ENCODE measurements around the gene CYSRT1.

Gene CYSRT1

DNA sequence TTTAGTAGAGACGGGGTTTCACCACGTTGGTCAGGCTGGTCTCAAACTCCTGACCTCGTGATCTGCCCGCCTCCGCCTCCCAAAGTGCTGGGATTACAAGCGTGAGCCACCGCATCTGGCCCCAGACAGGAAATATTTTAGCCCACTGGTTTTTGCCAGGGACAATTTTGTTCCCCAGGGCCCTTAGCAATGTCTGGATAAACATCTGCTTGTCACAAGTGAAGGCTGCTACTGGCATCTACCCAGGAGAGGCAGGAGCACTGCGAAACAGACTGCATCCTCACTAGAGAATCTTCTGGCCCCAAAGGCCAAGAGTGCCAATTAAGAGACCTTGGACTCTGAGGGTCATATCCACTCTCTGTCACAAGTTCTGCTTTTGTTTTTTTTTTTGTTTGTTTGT lies 22.0 kb upstream of the CYSRT1 start:
- TF ChIP-seq, protein P1, sequence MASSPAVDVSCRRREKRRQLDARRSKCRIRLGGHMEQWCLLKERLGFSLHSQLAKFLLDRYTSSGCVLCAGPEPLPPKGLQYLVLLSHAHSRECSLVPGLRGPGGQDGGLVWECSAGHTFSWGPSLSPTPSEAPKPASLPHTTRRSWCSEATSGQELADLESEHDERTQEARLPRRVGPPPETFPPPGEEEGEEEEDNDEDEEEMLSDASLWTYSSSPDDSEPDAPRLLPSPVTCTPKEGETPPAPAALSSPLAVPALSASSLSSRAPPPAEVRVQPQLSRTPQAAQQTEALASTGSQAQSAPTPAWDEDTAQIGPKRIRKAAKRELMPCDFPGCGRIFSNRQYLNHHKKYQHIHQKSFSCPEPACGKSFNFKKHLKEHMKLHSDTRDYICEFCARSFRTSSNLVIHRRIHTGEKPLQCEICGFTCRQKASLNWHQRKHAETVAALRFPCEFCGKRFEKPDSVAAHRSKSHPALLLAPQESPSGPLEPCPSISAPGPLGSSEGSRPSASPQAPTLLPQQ (tag by site-specific recombination; IDR thresholded peaks at IDR 0.05): no peak
- TF ChIP-seq ZNF843 (tag by site-specific recombination; IDR thresholded peaks at IDR 0.05): no peak
- TF ChIP-seq ZNF404 (tag by site-specific recombination; IDR thresholded peaks at IDR 0.05): no peak
- TF ChIP-seq, protein P2, sequence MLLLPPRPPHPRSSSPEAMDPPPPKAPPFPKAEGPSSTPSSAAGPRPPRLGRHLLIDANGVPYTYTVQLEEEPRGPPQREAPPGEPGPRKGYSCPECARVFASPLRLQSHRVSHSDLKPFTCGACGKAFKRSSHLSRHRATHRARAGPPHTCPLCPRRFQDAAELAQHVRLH (tag by site-specific recombination; IDR thresholded peaks at IDR 0.05): no peak
- TF ChIP-seq ZBTB21 (tag by site-specific recombination; IDR thresholded peaks at IDR 0.05): no peak
- no peak for TF ChIP-seq ZNF19 (tag by site-specific recombination; IDR thresholded peaks at IDR 0.05; ENCODE audit: low read depth)
- TF ChIP-seq GLIS1 (tag by site-specific recombination; IDR thresholded peaks at IDR 0.05): no peak
- no peak for TF ChIP-seq ZNF558 (tag by site-specific recombination; IDR thresholded peaks at IDR 0.05)
- ChIA-PET CTCF (interaction anchor here (0.6 to 1.5 kb wide), 2 partner anchors 84 to 207 kb away, joined by 3 read pairs; no protein-coding TSS in a partner anchor), POLR2A (interaction anchor here (0.7 to 16.6 kb wide), 5 partner anchors 13 to 117 kb away, joined by 3 to 304 read pairs (median 22); partner anchors contain the start of genes ANAPC2, CYSRT1, MAN1B1 and RNF208)
- no peak overlapping the region for H3K4me3 ChIP-seq (ENCODE audit: low read depth, low read length)
- no peak overlapping the region for H3K27ac ChIP-seq (ENCODE audit: extremely low read depth, low read depth, low read length)
- H3K36me3 ChIP-seq (ENCODE audit: control insufficient read depth in 2 of 2, insufficient read depth in 1 of 2, low read length in 2 of 2): peaks cover under 1 to 15% of the 10 kb centered on the region in 2 experiments; a peak in 2 of 3 replicates
- H3K9me3 ChIP-seq (ENCODE audit: control insufficient read depth, insufficient read depth, low read depth, low read length): no peaks in the 10 kb centered on the region
- peaks cover 9% of the 10 kb centered on the region for H3K4me1 ChIP-seq (ENCODE audit: control insufficient read depth, insufficient read depth, low read length)

DNA sequence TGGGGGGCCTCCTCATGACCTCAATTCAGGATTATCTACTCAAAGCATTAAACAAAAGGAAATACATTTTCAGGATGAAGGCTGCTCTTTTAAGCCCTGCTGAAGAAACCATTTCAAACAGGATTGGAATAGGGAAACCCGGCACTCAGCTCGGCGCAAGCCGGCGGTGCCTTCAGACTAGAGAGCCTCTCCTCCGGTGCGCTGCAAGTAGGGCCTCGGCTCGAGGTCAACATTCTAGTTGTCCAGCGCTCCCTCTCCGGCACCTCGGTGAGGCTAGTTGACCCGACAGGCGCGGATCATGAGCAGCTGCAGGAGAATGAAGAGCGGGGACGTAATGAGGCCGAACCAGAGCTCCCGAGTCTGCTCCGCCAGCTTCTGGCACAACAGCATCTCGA lies 20.2 kb upstream of the CYSRT1 start:
- Histone ChIP-seq H3K4me1 (ENCODE audit: control insufficient read depth, insufficient read depth, low read length) (peaks cover 7% of the 10 kb centered on the region), H3K9me3 (ENCODE audit: control insufficient read depth, insufficient read depth, low read depth, low read length) (no peaks in the 10 kb centered on the region), H3K36me3 (ENCODE audit: control insufficient read depth in 2 of 2, insufficient read depth in 1 of 2, low read length in 2 of 2) (peaks cover 7 to 24% of the 10 kb centered on the region in 2 experiments; a peak in 2 of 3 replicates), H3K4me3 (ENCODE audit: low read depth, low read length) (peak overlapping the region; percentile 92), H3K27ac (ENCODE audit: extremely low read depth, low read depth, low read length) (peak overlapping the region; percentile 61; the same call in 1 of the 2 replicates)
- ChIA-PET POLR2A (interaction anchor here (0.7 to 16.6 kb wide), 9 partner anchors 15 to 476 kb away, joined by 3 to 304 read pairs (median 4); partner anchors contain the start of genes ANAPC2, CLIC3, CYSRT1 and RNF208), CTCF (interaction anchor here (0.6 to 1.8 kb wide), 6 partner anchors 12 to 83 kb away, joined by 3 to 7 read pairs (median 5); partner anchors contain the start of gene RNF208)
- TF ChIP-seq, protein P3, sequence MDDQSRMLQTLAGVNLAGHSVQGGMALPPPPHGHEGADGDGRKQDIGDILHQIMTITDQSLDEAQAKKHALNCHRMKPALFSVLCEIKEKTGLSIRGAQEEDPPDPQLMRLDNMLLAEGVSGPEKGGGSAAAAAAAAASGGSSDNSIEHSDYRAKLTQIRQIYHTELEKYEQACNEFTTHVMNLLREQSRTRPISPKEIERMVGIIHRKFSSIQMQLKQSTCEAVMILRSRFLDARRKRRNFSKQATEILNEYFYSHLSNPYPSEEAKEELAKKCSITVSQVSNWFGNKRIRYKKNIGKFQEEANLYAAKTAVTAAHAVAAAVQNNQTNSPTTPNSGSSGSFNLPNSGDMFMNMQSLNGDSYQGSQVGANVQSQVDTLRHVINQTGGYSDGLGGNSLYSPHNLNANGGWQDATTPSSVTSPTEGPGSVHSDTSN (CRISPR knock-in tag; IDR thresholded peaks at IDR 0.05): no peak
- TF ChIP-seq ZNF626 (tag by site-specific recombination; IDR thresholded peaks at IDR 0.05): no peak
- TF ChIP-seq, protein P4, sequence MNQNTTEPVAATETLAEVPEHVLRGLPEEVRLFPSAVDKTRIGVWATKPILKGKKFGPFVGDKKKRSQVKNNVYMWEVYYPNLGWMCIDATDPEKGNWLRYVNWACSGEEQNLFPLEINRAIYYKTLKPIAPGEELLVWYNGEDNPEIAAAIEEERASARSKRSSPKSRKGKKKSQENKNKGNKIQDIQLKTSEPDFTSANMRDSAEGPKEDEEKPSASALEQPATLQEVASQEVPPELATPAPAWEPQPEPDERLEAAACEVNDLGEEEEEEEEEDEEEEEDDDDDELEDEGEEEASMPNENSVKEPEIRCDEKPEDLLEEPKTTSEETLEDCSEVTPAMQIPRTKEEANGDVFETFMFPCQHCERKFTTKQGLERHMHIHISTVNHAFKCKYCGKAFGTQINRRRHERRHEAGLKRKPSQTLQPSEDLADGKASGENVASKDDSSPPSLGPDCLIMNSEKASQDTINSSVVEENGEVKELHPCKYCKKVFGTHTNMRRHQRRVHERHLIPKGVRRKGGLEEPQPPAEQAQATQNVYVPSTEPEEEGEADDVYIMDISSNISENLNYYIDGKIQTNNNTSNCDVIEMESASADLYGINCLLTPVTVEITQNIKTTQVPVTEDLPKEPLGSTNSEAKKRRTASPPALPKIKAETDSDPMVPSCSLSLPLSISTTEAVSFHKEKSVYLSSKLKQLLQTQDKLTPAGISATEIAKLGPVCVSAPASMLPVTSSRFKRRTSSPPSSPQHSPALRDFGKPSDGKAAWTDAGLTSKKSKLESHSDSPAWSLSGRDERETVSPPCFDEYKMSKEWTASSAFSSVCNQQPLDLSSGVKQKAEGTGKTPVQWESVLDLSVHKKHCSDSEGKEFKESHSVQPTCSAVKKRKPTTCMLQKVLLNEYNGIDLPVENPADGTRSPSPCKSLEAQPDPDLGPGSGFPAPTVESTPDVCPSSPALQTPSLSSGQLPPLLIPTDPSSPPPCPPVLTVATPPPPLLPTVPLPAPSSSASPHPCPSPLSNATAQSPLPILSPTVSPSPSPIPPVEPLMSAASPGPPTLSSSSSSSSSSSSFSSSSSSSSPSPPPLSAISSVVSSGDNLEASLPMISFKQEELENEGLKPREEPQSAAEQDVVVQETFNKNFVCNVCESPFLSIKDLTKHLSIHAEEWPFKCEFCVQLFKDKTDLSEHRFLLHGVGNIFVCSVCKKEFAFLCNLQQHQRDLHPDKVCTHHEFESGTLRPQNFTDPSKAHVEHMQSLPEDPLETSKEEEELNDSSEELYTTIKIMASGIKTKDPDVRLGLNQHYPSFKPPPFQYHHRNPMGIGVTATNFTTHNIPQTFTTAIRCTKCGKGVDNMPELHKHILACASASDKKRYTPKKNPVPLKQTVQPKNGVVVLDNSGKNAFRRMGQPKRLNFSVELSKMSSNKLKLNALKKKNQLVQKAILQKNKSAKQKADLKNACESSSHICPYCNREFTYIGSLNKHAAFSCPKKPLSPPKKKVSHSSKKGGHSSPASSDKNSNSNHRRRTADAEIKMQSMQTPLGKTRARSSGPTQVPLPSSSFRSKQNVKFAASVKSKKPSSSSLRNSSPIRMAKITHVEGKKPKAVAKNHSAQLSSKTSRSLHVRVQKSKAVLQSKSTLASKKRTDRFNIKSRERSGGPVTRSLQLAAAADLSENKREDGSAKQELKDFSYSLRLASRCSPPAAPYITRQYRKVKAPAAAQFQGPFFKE (tag by site-specific recombination; IDR thresholded peaks at IDR 0.05; ENCODE audit: borderline replicate concordance): 0 out of 2 replicates have a peak, but pooled peaks have one; percentile 29
- TF ChIP-seq, protein P5, sequence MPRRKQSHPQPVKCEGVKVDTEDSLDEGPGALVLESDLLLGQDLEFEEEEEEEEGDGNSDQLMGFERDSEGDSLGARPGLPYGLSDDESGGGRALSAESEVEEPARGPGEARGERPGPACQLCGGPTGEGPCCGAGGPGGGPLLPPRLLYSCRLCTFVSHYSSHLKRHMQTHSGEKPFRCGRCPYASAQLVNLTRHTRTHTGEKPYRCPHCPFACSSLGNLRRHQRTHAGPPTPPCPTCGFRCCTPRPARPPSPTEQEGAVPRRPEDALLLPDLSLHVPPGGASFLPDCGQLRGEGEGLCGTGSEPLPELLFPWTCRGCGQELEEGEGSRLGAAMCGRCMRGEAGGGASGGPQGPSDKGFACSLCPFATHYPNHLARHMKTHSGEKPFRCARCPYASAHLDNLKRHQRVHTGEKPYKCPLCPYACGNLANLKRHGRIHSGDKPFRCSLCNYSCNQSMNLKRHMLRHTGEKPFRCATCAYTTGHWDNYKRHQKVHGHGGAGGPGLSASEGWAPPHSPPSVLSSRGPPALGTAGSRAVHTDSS (tag by site-specific recombination; IDR thresholded peaks at IDR 0.05): no peak
- TF ChIP-seq, protein P6, sequence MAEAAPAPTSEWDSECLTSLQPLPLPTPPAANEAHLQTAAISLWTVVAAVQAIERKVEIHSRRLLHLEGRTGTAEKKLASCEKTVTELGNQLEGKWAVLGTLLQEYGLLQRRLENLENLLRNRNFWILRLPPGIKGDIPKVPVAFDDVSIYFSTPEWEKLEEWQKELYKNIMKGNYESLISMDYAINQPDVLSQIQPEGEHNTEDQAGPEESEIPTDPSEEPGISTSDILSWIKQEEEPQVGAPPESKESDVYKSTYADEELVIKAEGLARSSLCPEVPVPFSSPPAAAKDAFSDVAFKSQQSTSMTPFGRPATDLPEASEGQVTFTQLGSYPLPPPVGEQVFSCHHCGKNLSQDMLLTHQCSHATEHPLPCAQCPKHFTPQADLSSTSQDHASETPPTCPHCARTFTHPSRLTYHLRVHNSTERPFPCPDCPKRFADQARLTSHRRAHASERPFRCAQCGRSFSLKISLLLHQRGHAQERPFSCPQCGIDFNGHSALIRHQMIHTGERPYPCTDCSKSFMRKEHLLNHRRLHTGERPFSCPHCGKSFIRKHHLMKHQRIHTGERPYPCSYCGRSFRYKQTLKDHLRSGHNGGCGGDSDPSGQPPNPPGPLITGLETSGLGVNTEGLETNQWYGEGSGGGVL (tag by site-specific recombination; IDR thresholded peaks at IDR 0.05): no peak
